A172 (cell line): ENCODE results near the gene USP22. TPM values are rescaled to one million over a fixed set of nuclear protein-coding genes. Genes with fewer than 3 reads are reported as not detected.
"Not testable (repeated sequence)": the region's sequence is repeated elsewhere in the genome, so short reads cannot be mapped to it uniquely, and the experiment has no call there.

Source experiments
- DNase-seq: peaks from one replicate; pipeline ENCODE4 v3.0.0-alpha.2; 2015; ENCODE audit warnings: low spot score
- total RNA-seq: library from RNA; depleted of rRNA; stranded (reverse); fragments of >200 nt; shearing (Covaris generic); gene quantifications from 2 replicates; pipeline ENCODE4 v1.2.3, GENCODE V29; 2014

USP22 gene
- total RNA-seq, 1 experiment from 2014 or later = 184 TPM

DNA sequence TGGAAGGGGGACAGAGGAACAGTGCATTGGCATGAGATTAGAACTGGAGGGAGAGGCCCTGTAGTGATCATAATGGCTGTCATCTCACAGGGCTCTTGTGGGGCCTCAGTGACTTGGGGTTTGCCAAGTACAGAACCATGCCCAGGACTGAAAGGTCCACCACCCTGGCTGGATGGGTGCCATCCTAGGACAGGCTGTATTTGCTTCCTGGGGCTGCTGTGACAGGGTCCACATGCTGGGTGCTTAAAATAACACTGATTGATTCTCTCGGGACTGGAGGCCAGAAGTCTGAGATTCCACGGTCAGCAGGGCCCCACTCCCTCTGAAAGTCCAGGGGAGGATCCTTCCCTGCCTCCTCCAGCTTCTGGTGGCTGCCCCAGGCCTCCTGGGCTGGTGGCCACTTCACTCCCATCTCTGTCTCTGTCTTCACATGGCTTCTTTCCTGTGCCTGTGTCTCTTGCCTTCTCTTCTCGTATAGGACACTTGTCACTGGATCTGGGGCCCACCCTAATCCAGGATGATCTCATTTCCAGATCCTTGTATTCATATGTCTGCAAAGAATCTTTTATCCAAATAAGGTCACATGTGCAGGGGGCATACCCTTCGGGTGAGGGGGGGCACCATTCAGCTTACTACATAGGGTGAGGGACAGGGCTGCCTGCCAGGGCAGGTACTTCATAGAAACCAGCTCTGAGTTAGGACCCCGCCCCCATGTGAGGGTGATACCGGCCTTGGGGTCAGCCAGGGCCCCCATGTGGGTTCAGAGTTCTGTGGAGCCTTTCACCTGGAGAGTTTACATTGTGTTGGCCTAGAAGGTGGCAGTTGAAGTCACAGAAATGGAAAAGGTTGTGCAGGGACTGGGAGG is 52.6 kb downstream of the USP22 start:
- DNase-seq = no peak

DNA sequence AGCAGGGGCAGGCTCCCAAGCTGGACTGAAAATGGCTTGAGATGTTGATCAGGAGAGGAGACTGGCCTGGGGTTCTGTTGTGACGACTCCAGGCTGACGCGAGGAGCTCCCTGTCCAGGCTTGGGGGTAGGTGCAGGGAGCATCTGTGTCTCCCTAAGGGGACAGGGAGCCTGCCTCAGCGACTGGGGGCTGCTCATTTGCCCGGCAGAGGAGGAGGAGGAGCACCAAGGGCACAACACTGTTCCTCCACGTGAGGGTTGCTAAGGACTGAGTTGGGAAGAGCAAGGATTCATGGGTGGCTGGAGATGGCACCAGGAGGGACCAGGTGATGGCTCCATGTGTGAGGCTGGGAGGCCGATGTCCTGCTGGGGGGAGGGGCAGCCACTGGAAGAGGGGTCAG is 53.3 kb downstream of the USP22 start:
- no peak for DNase-seq

DNA sequence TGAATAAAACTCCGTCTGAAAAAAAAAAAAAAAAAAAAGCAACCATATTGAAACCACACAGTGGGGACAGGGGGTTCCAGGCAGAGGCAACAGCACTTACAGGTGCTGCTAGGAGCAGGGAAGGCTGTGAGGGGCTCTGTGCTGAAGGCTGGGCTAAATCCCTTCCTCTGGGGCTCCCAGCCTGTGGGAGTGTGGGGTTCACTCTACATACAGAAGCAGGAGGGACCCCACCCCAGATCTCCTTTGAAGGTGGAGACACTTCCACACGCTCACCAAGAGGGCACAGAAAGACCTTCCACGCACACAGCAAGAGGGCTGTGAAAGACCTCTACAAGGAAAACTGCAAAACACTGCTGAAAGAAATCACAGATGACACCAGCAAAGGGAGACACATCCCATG is 53.9 kb downstream of the USP22 start:
- DNase-seq = no peak

DNA sequence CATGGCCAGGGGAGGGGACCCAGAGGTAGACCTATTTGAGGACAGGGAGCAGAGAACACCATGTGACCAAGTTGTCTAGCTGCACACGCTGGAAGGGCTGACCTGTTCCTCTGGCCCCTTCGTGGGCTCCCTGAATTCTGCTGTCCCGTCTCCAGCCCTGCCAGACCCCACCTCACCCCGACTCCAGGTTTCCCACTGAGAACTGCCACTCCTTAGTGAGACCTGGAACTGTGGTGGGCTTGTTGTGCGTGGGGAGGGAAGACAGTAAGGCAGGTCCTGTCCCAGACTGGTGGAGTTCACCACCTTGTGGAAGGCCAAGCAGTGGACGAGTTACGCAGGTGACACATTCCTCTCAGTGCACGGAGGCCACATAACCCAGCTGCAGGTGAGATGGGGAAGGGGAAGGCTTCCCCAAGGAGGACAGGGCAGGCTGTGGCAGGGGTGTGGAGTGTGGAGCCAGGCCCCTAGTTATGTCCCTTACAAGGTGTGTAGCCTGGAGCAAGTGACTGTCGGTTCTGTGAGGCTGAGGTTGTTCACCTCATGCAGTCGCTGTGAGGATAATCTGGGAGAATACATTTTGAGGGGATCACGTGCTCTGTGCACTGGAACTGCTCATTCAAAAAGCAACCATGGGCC is 54.7 kb downstream of the USP22 start:
- DNase-seq = no peak

DNA sequence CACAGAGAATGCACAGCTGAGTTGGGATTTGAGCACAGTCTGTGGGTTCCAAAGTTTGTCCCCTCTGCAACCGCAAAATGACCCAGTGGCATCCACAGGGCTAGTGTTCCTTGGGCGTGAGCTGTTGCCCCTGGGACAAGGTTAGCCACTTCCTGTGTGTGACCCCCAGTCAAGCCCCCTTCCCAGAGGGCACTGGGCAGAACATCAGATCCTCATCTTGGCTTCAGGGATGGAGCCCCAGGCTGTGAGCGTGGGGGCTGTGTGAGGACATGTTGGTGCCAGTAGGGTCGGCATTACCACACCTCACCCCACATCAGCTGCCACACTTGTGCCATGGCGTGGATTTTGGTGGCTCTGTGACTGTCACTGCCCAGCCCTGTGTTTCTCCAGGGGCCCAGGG is 55.3 kb downstream of the USP22 start:
- no peak for DNase-seq

DNA sequence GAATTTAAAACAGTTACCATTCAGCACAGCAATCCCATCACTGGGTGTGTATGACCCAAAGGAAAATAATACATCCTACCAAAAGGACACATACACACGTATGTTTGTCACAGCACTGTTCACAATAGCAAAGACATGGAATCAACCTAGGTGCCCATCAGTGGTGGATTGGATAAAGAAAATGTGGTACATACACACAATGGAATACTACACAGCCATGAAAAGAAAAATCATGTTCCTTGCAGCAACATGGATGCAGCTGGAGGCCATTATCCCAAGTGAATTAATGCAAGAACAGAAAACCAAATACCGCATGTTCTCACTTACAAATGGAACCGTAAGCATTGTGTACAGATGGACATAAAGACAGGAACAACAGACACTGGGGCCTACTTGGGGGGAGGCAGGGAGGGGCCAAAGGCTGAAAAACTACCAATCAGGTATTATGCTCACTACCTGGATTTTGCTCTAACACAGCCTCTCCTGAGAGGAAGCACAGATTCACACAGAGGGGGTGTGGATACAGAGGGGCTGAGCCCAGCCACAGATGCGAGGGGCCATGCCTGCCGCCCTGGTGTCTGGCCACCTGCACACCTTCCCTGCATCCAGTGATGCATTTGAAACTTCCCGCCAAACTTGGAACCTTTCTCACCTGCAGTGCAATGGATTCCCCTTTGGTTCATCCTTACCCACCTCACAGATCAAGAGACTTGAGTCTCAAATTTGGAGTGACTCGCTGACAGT is 55.9 kb downstream of the USP22 start:
- no peak for DNase-seq

DNA sequence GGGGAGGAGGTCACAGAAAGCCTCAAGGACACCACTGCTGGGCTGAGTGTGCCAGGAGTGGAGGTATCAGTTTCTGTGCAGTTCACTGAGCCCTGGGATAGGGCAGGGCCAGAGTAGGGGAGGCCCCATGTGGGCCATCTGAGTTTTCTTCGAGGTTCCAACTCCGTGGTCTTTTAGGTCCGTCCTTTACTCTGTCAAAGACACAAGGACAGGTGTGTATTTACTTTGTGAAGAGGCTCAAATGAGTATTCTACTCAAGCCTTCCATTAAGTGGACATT is 59.5 kb downstream of the USP22 start:
- DNase-seq = no peak

DNA sequence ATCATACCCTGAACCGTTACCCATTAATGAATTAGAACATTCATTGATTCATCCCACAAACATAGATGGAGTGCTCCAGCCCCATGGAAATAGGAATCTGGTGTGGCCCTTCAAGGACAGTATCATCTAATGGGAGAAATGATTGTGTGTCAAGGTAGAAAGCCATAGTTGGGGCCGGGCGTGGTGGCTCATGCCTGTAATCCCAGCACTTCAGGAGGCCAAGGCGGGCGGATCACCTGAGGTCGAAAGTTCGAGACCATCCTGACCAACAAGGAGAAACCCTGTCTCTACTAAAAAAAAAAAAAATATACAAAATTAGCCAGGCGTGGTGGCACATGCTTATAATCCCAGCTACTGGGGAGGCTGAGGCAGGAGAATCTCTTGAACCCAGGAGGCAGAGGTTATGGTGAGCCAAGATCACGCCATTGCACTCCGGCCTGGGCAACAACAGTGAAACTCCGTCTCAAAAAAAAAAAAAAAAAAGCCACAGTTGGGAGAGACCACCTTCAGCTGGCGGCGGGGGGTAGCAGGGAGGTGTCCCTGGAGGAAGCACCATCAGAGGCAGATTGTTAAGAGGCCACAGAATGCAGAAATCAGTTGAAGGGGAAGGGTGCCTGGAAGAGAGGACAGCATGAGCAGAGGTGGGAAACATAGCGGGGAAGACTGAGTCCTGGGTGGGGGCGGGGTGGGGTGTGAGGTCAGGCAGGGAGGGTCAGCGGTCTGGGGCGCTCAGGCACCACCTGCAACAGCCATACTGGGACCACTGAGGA is 60.0 kb downstream of the USP22 start:
- no peak for DNase-seq

DNA sequence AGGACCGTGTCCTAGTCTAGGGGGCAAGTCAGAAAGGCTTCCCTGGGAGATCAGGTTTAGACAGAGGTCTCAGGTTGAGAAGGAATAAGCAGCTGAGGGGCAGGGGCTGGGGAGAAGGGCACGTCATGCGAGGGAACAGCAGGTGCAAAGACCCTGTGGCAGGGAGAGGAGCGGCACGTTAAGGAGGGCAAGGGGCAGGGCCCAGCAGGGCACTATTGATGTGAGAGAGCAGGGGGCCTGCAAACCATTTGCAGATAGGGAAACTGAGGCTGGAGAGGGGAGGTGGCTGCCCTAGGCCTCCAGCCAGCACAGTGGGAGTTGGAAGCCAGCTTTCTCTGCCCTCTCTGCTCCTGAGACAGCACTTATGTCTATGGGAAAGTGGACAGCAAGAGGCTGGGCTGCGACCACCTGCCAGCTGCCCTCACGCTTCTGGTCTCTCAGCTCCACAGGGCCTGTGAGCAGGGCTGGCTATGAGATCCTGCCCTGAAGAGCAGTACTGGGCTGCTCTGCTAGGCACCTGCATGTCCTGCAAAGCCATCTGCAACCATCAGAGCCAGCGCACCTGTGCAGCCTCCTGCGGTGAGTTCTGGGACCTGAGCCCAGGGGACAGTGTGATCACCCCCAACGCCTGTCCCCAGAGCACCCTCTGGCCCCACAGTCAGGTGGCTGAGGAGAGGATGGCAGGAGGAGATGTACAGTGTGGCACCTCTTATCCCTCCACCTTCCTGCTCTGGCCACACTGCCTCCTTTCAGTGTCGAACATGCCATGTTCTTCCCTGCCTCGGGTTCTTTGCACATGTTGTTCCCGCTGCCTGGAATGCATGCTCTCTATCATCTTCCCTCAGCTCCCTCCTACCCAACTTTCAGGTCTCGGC is 61.5 kb downstream of the USP22 start:
- no peak for DNase-seq

DNA sequence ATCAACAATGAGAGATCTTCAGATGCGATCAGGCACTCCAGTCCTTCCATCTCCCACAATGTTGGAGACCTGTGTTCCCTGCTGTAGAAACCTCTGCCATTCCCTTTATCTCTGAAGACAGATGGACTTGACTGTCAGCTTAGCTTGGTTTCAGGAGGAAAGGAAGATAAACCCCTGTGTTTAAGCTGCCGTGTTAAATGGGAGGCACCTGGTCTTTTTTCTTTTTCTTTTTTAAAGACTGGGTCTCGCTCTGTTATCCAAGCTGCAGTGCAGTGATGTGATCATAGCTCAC is 63.1 kb downstream of the USP22 start:
- DNase-seq = no peak

DNA sequence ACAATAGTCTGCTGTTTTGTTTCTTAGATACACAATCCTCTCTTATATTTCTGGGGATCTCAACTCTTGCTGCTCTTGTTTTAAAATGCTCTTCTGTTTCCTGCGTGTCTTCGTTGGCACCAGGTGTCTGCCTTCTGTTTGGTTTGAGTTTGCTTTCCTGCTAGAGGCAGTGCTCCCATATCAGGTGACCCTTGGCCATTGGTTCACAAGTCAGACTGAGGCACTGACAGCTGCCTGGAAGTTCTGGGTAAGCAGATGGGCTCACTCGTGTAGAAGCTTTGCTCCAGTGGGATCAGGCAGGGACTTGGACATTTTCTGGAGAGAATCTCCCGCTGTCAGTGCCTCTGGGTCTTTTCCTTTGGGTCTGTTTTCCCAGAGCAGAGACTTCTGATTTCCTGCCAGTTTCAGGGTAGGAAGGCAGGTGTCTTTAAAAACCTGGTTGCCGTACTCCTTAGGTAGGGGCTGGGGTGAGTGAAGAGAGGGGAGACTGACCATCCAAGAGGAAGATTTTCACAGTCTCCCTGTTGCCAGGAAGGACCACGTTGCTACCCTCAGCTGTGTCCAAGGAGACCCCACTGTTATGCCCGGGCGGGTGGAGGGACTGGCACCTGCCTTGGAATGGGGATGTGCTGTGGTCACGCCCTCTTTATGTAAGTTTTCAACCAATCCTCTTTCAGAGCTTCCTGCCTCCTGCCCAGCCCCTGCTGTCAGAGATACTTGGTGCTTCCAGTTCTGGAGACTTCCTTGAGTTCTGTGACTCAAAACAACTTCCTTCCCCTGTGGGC is 63.6 kb downstream of the USP22 start:
- DNase-seq = not testable (repeated sequence)

DNA sequence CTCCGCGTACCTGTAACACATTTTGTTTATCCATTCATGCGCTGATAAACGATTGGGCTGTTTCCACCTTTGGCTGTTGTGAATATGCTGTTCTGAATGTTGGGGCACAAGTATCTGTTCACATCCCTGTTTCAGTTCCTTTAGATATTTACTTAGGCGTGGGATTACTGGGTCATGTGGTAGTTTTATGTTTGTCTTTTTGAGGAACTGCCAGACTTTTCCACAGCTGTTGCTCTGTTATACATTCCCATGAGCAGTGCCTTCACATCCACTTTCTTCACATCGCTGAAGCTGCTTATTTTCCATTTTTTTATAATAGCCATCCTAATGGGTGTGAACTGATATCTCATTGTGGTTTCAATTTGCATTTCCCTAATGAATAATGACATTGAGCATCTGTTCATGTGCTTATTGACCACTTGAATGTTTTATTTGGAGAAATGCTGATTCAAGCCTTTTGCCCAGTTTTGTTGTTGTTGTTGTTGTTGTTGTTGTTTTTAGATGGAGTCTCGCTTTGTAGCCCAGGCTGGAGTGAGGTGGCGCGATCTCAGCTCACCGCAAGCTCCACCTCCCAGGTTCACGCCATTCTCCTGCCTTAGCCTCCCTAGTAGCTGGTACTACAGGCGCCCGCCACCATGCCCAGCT is 65.1 kb downstream of the USP22 start:
- DNase-seq = not testable (repeated sequence)

DNA sequence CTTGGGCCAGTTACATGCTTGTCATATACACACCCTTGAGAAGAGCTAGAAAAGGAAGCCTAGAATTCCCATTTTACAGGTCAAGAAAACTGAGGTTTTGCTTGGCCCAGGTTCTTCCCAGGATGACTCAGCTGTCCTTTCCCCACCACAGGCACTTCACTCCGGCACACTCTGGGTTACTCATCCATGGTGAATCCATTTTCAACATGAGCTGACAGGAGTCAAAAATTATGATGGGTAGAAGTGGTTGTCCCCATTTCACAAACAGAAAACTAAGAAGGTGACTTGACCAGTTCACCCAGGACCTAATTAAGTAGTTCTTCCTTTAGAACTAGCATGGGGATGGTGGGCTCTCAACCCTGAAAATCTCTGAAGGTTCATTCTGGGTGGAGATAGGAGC is 67.2 kb downstream of the USP22 start:
- no peak for DNase-seq

DNA sequence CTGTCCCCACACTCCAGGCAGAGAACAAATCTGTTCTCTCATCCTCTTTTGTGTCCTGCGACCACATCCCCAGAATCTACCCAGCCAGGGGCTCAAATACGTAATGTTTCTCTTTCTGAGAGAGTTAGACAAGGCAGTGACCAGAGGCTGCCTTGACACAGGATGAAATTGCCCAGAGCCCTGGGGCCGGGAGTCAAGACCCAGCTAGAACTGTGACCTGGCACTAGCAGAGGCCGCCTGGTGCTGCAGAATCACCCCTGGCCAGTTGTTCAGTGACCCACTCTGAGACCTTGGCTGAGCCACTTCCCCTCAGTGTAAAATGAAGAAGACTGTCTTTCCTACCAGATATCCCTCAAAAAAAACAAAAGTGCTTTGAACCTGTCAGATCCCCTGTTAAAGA is 72.5 kb downstream of the USP22 start:
- no peak for DNase-seq

DNA sequence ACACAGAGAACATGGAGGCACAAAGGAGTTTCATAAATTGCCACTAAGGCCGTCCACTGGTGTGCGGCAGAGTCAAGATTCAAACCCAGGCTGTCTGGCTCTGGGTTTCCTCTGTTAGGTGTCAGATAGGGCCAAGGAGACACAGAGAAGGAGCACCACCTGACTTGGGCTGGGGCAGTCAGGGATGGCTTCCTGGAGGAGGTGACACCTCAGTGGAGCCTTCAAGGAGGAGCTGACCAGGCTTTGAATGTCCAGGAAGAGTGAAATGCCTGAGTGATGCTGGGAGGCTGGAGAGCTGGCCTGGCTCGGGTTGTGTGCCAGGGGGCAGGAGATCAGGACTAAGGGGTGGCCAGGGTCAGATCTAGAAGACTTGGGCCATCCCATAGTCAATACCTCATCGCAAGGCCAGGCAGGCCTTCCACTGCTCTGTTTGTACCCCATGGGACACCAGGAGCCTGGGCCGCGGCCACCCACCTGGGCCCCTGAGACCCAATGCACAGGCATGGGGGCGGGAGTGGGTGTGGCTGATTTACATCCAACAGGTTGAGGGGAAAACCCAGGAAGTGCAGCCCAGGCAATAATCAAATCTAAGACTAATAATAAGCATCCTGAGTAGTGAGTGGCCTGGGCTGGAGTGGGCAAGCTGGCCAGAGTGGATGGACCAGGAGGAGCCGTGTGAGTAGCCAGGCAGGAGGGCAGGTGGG is 73.7 kb downstream of the USP22 start:
- no peak for DNase-seq

DNA sequence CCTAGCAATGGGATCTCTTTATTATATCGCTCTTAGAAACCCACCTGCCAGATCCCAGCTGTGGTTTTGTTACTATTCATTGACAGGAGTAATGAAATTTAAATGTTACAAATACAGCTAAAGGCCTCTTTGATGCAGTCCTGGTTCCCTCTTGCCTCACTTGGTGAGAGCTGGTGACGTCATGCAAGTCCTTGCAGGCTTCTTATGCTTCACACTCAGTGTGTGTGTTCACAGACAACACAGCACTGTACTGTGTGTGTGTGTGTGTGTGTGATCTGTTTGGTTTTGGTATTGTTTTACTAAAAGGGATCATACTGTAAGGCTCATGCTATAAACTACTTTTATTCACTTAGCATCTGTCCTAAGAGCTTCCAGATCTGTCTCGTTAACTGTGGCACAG is 75.0 kb downstream of the USP22 start:
- no peak for DNase-seq

DNA sequence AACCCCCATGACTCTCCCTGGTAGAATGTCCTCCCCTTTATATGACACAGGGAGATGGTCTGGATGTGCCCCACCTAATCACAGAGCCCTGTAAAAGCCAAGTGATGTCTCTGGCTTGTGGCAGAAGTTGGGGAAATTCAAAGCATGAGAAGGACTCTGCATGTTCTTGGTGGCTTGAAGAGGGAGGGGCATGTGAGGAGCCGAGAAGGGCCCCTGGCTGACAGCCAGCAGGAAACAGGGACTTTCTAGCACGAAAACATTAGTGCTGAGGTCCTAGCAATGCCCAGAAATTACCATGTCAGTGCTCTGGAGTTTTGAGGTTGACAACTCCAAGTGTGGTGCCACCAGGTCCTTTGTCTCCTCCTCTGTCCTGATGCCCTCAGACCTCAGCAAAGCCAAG is 75.9 kb downstream of the USP22 start:
- no peak for DNase-seq

DNA sequence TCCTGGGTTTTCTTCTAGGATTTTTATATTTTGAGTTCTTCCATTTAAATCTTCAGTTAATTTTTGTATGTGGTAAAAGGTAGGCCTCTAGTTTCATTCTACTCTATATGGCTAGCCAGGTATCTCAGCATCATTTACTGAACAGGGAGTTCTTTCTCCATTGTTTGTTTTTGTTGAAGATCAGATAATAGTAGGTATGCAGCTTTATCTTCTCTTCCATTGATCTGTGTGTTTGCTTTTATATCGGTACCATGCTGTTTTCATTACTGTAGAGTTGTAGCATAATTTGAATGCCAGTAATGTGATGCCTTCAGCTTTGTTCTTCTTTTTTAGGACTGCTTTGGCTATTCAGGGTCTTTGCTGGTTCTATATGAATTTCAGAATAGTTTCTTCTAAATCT is 77.3 kb downstream of the USP22 start:
- no peak for DNase-seq

DNA sequence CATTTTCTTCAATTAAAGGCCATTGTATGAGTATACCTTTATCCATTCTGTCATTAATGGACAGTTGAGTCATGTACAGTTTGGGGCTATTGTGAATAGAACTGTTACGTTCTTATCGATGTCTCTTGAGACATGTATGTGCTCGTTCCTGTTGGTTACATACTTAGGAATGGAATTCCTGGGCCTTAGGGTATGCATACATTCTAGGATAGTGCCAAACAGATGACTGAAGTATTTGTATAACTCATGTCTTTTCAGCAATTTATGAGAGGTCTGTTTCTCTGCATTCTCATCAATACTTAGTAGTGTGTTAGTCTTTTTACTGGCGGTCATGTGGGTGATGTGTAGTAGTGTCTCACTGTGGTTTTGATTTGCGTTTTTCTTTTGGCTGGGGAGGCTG is 81.2 kb downstream of the USP22 start:
- no peak for DNase-seq

DNA sequence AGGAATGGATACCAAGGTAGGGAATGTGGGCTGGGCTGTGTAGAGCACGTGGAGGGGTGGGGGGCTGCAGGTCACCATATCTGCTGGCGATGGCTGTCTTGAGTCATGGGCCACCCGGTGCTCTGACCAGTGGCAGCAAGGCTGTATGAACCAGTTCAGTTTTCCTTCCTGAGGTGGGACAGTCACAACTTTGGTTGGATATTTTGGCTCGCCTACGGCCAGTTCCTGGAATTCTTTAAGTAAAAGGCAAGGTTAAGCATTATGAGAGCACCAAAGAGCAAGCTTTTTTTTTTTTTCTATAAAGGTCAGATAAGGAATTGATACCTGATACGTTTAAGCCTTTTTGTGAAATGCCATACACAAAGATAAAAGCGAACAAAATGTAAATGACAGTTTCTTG is 81.9 kb downstream of the USP22 start:
- no peak for DNase-seq
